ENCODE results near the gene OR2L3.
"Not testable (repeated sequence)": the region's sequence is repeated elsewhere in the genome, so short reads cannot be mapped to it uniquely, and the experiment has no call there.

The OR2L3 gene

DNA sequence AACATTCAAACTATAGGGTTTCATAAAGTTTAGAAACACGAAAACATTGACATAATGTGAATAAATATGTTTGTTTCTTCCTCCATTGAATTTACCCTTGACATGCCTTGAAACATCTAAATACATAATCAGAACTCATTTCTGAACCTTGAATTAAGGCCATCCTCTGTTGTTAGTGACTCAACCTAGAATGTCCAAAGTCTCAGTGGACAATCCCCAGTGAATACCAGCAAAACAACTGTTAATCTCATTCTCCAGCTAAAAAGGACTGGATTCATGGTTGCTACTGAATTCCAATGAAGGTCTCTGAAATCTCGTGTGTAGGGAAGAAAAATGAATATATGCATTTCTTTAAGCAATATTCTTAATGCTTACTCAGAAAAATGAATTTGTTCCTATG lies 16.9 kb upstream of the OR2L3 start, which contains the start of gene OR2L2:
TSS of gene OR2L2 (plus strand) at position 301 of the 400 bp plus-strand sequence. CDS start 8,198 bp downstream, outside the sequence.
- H3K4me3 ChIP-seq (ENCODE audit: control insufficient read depth, low read depth, low read length) = no peak within 1 kb of the TSS
- TF ChIP-seq, protein P1, sequence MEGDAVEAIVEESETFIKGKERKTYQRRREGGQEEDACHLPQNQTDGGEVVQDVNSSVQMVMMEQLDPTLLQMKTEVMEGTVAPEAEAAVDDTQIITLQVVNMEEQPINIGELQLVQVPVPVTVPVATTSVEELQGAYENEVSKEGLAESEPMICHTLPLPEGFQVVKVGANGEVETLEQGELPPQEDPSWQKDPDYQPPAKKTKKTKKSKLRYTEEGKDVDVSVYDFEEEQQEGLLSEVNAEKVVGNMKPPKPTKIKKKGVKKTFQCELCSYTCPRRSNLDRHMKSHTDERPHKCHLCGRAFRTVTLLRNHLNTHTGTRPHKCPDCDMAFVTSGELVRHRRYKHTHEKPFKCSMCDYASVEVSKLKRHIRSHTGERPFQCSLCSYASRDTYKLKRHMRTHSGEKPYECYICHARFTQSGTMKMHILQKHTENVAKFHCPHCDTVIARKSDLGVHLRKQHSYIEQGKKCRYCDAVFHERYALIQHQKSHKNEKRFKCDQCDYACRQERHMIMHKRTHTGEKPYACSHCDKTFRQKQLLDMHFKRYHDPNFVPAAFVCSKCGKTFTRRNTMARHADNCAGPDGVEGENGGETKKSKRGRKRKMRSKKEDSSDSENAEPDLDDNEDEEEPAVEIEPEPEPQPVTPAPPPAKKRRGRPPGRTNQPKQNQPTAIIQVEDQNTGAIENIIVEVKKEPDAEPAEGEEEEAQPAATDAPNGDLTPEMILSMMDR (conservative IDR thresholded peaks at IDR 0.05; ENCODE audit: control insufficient read depth, insufficient read depth, low read depth, low read length) = no peak
- no peak for DNase-seq (ENCODE audit: low read depth)

DNA sequence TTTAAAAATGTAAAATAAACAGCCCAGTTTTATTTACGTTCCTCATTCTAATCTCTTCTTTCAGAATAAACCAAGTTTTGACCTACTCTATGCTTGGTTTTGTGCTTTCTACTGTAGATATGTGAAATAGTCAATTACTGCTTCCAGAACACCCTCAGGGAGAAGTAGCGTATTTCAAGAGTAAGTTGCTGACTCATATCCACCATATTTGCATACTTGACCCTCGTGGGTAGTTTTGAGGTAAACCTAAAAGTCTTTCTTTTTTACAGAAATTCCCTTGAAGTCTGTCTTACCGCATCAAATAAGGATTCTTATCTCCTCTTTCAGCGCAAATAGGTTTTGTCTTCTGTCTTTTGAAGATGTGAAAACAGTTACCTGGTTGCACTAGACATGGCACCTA lies 1.4 kb upstream of the OR2L3 start:
- no peak overlapping the region for H3K4me3 ChIP-seq (ENCODE audit: control insufficient read depth, low read depth, low read length)
- TF ChIP-seq, protein P1 (conservative IDR thresholded peaks at IDR 0.05; ENCODE audit: control insufficient read depth, insufficient read depth, low read depth, low read length) = no peak
- no peak for DNase-seq (ENCODE audit: low read depth)

DNA sequence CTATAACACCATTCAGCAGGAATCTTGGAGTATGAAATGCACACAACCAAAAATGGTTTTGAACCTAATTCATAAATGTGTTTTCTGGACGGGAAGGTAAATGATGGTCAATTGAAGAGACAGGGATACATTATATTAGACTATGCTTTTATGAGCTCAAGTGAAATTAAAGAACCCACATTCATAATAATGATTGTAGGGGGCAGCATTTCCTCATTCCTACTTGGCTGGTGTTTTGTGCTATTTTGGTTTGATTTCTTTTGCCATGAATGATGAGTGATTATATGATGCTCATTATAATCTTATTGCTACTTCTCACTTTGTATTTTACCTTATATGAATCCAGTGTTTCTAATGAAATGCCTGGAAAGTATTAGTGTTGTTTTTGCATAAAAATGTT lies 372 bp downstream of the OR2L3 start:
- no peak for DNase-seq (ENCODE audit: low read depth)
- TF ChIP-seq, protein P1 (conservative IDR thresholded peaks at IDR 0.05; ENCODE audit: control insufficient read depth, insufficient read depth, low read depth, low read length) = no peak
- no peak overlapping the region for H3K4me3 ChIP-seq (ENCODE audit: control insufficient read depth, low read depth, low read length)

DNA sequence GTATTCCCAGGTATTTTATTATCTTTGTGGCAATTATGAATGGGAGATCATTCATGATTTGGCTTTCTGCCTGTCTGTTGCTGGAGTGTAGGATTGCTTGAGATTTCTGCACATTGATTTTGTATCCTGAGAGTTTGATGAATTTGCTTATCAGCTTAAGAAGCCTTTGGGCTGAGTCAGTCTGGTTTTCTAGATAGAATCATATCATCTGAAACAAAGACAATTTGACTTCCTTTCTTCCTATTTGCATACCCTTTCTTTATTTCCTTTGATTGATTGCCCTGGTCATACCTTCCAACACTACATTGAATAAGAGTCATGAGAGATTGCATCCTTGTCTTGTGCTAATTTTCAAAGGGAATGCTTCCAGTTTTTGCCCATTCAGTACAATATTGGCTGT lies 8.0 kb downstream of the OR2L3 start:
- no peak for DNase-seq (ENCODE audit: low read depth)
- TF ChIP-seq, protein P1 (conservative IDR thresholded peaks at IDR 0.05; ENCODE audit: control insufficient read depth, insufficient read depth, low read depth, low read length) = no peak
- no peak overlapping the region for H3K4me3 ChIP-seq (ENCODE audit: control insufficient read depth, low read depth, low read length)

DNA sequence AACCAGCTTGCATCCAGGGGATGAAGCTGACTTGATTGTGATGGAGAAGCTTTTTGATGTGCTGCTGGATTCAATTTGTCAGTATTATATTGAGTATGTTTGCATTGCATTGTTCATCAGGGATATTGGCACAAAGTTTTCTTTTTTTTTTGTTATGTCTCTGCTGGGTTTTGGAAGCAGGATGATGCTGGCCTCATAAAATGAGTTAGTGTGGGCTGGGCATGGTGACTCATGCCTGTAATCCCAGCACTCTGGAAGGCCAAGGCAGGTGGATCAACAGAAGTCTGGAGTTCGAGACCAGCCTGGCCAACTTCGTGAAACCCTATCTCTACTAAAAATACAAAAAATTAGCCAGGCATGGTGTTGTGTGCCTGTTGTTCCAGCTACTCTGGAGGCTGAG lies 8.6 kb downstream of the OR2L3 start:
- TF ChIP-seq, protein P1 (conservative IDR thresholded peaks at IDR 0.05; ENCODE audit: control insufficient read depth, insufficient read depth, low read depth, low read length) = no peak
- no peak overlapping the region for H3K4me3 ChIP-seq (ENCODE audit: control insufficient read depth, low read depth, low read length)
- DNase-seq (ENCODE audit: low read depth) = no peak

DNA sequence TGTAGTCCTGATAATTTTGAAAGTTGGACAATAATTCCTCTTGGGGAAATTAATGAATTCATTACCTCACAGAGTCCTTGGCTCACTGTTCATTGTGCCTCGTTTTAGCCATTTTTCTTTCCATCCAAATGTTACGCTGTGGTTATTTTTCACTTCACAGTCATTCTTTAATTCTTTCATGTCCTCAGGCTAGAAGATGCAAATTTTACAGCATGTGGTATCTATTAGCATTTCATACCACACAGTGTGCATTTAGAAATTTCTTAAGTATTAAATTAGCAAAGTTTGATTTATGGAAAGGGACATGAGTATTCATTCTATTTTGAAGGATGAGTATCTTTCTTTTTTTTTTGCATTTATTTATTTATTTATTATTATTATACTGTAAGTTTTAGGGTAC lies 18.4 kb downstream of the OR2L3 start:
- DNase-seq (ENCODE audit: low read depth) = no peak
- no peak overlapping the region for H3K4me3 ChIP-seq (ENCODE audit: control insufficient read depth, low read depth, low read length)
- TF ChIP-seq, protein P1 (conservative IDR thresholded peaks at IDR 0.05; ENCODE audit: control insufficient read depth, insufficient read depth, low read depth, low read length) = no peak

DNA sequence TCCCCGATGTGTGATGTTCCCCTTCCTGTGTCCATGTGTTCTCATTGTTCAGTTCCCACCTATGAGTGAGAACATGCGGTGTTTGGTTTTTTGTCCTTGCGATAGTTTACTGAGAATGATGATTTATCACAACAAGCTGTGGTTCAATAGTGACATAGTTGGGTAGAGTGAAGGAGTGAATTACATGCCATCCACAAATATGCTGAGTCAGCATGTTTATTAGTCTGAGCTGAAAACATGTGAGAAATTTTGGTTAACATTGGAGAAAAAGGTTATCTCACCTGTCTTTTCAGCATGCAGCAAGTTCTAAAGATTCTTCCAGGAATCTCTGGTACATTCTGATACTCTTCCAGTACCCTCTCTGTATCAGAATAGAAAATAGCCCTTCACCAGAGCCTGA lies 19.0 kb downstream of the OR2L3 start:
- TF ChIP-seq, protein P1 (conservative IDR thresholded peaks at IDR 0.05; ENCODE audit: control insufficient read depth, insufficient read depth, low read depth, low read length) = no peak
- DNase-seq (ENCODE audit: low read depth) = no peak
- H3K4me3 ChIP-seq (ENCODE audit: control insufficient read depth, low read depth, low read length) = no peak overlapping the region

DNA sequence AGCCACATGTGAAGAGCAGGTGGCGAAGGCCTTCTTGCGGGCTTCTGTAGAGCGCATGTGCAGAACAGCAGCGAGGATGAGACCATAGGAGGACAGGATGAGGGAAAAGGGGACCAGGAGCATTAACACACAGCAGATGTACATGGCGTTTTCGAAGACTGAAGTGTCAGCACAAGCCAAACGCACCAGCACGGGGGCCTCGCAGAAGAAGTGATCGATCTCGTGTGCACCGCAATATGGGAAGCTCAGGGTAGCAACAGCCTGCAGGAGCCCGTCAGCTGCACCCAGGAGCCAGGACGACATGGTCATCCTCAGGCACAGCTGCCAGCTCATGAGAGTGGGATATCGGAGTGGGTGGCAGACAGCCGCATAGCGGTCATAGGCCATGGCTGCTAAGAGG lies 37.2 kb downstream of the OR2L3 start:
- DNase-seq (ENCODE audit: low read depth); H3K4me3 ChIP-seq (ENCODE audit: control insufficient read depth, low read depth, low read length): not testable (repeated sequence)

All from fibroblast of mammary gland (primary cell).